ENCODE measurements around the gene CROCC2.

GRCh38 chr2:241011296-241011600, 105.1 kb downstream of the CROCC2 start:
- TF ChIP-seq CTCF (IDR thresholded peaks at IDR 0.05 in 2 of 3, conservative IDR thresholded peaks at IDR 0.05 in 1 of 3; ENCODE audit: borderline replicate concordance in 1 of 3, insufficient read depth in 1 of 3, low read depth in 2 of 3, low read length in 2 of 3), result no peak
- TF ChIP-seq YY1 (IDR thresholded peaks at IDR 0.05; ENCODE audit: extremely low read depth, insufficient replicate concordance, low read depth, low read length), result no peak
- TF ChIP-seq EZH2 (IDR thresholded peaks at IDR 0.05), result no peak
- no peak for TF ChIP-seq EZH2phosphoT487 (IDR thresholded peaks at IDR 0.05; ENCODE audit: borderline replicate concordance)
